H1 (cell line): Measurements from ENCODE around the gene C22orf42. TPM values are rescaled to one million over a fixed set of nuclear protein-coding genes. Genes with fewer than 3 reads are reported as not detected.

Experiments used
- CTCF ChIA-PET: fragments of 300-600 bp; sonication (Branson Sonifier 250); formaldehyde crosslinking; loops from one replicate; lab custom pipeline; 2021; ENCODE audit not compliant: partially characterized antibody; lab: Charles Lee
- POLR2A ChIA-PET: fragments of 300-600 bp; sonication (Branson Sonifier 250); formaldehyde crosslinking; loops from one replicate; lab custom pipeline; 2021; ENCODE audit warnings: inconsistent platforms; ENCODE audit not compliant: partially characterized antibody; lab: Charles Lee
- DNase-seq, 2 experiments: peaks; one replicate each; pipeline versions ENCODE4 v3.0.0 to v3.0.0-alpha.2; 2010 to 2022; ENCODE audit warnings: low spot score in 2 of 2, low read depth in 1 of 2, mixed read lengths in 1 of 2
- FAIRE-seq: peaks from 2 replicates; lab custom pipeline; 2011; peaks lifted over from hg19 to GRCh38; lab: Jason Lieb, UNC
- H2AFZ ChIP-seq: 2 replicates; pipeline ENCODE4 v1.8.1; 2012; ENCODE audit warnings: low read length, inconsistent platforms
- H2AK5ac ChIP-seq: 2 replicates; pipeline ENCODE4 v1.6.1; 2013; ENCODE audit warnings: low read depth, low read length
- H2BK120ac ChIP-seq: replicated peaks from 2 replicates; pipeline ENCODE3; 2013; ENCODE audit warnings: low read depth, low read length, inconsistent platforms
- H2BK12ac ChIP-seq: 2 replicates; pipeline ENCODE4 v1.6.1; 2013; ENCODE audit warnings: low read depth, low read length
- H2BK15ac ChIP-seq: 2 replicates; pipeline ENCODE4 v1.6.1; 2013; ENCODE audit warnings: low read length
- H2BK20ac ChIP-seq: 2 replicates; pipeline ENCODE4 v1.6.1; 2013; ENCODE audit warnings: low read length
- H2BK5ac ChIP-seq: 2 replicates; pipeline ENCODE4 v1.6.1; 2013; ENCODE audit warnings: low read depth, low read length
- H3K14ac ChIP-seq: 2 replicates; pipeline ENCODE4 v1.6.1; 2013; ENCODE audit warnings: inconsistent platforms; ENCODE audit not compliant: insufficient read length
- H3K18ac ChIP-seq: 2 replicates; pipeline ENCODE4 v1.6.1; 2013; ENCODE audit warnings: low read length; ENCODE audit errors: extremely low read depth
- H3K23ac ChIP-seq: 2 replicates; pipeline ENCODE4 v1.6.1; 2013; ENCODE audit warnings: inconsistent platforms; ENCODE audit not compliant: insufficient read length
- H3K23me2 ChIP-seq: 2 replicates; pipeline ENCODE4 v1.6.1; 2013; ENCODE audit warnings: low read depth, low read length
- H3K27ac ChIP-seq: 2 replicates; pipeline ENCODE4 v1.6.1; 2011; ENCODE audit warnings: low read depth, low read length, inconsistent platforms
- H3K27me3 ChIP-seq, 4 experiments: replicated peaks in 1 of 4; 1 replicate in 1 of 4; 2 replicates in 3 of 4; pipeline versions ENCODE4 v1.6.1 to v1.8.1; 2011 to 2013; ENCODE audit warnings: low read length in 3 of 4, mild to moderate bottlenecking in 3 of 4, inconsistent platforms in 2 of 4, mixed read lengths in 2 of 4, moderate library complexity in 1 of 4; ENCODE audit not compliant: control insufficient read depth in 3 of 4, insufficient read depth in 3 of 4; ENCODE audit errors: extremely low read depth in 1 of 4
- H3K36me3 ChIP-seq, 4 experiments: 2 replicates each; pipeline versions ENCODE4 v1.6.1 to v1.8.1; 2011 to 2013; ENCODE audit warnings: mild to moderate bottlenecking in 4 of 4, low read length in 3 of 4, moderate library complexity in 2 of 4, control low read depth in 1 of 4, inconsistent platforms in 1 of 4; ENCODE audit not compliant: insufficient read depth in 4 of 4, control insufficient read depth in 2 of 4
- H3K4ac ChIP-seq: replicated peaks from 2 replicates; pipeline ENCODE3; 2013; ENCODE audit warnings: low read length, low read depth, mixed read lengths, inconsistent platforms; ENCODE audit not compliant: insufficient read length
- H3K4me1 ChIP-seq, 4 experiments: replicated peaks in 1 of 4; 1 replicate in 1 of 4; 2 replicates in 3 of 4; pipeline versions ENCODE4 v1.6.1 to v1.8.1; 2011 to 2013; ENCODE audit warnings: low read length in 3 of 4, inconsistent platforms in 2 of 4, mixed read lengths in 1 of 4; ENCODE audit not compliant: insufficient read depth in 4 of 4, control insufficient read depth in 3 of 4
- H3K4me2 ChIP-seq, 2 experiments: 2 replicates each; pipeline versions ENCODE4 v1.6.1 to v1.8.1; 2011 to 2013; ENCODE audit warnings: low read depth in 2 of 2, low read length in 2 of 2, control low read depth in 1 of 2, inconsistent platforms in 1 of 2, mild to moderate bottlenecking in 1 of 2; ENCODE audit not compliant: insufficient read depth in 1 of 2
- H3K4me3 ChIP-seq, 4 experiments: fragments of 200-600, 300-600 bp in 1 of 4; sonication (generic), shearing (Covaris generic), sonication (Bioruptor Twin) in 1 of 4; 2 replicates each; pipeline versions ENCODE4 v1.5.1 to v1.8.1; 2011 to 2016; ENCODE audit warnings: low read length in 4 of 4, low read depth in 3 of 4, control low read depth in 2 of 4, inconsistent platforms in 2 of 4, mild to moderate bottlenecking in 2 of 4, mixed read lengths in 1 of 4, moderate library complexity in 1 of 4; ENCODE audit not compliant: insufficient read depth in 2 of 4; ENCODE audit errors: extremely low read depth in 1 of 4
- H3K56ac ChIP-seq: replicated peaks from 2 replicates; pipeline ENCODE3; 2013; ENCODE audit warnings: low read depth, mild to moderate bottlenecking, mixed read lengths, low read length, inconsistent platforms; ENCODE audit not compliant: insufficient read length
- H3K79me1 ChIP-seq: 2 replicates; pipeline ENCODE4 v1.6.1; 2013; ENCODE audit warnings: low read depth, low read length, control low read depth
- H3K79me2 ChIP-seq, 2 experiments: 2 replicates each; pipeline versions ENCODE4 v1.6.1 to v1.8.1; 2012 to 2013; ENCODE audit warnings: low read length in 2 of 2, mild to moderate bottlenecking in 2 of 2, inconsistent platforms in 1 of 2; ENCODE audit not compliant: insufficient read depth in 2 of 2, control insufficient read depth in 1 of 2
- H3K9ac ChIP-seq, 4 experiments: replicated peaks in 1 of 4; 1 replicate in 1 of 4; 2 replicates in 3 of 4; pipeline versions ENCODE4 v1.6.1 to v1.8.1; 2011 to 2013; ENCODE audit warnings: low read depth in 3 of 4, low read length in 3 of 4, control low read depth in 2 of 4, mild to moderate bottlenecking in 2 of 4, moderate library complexity in 2 of 4, inconsistent platforms in 1 of 4; ENCODE audit errors: extremely low read depth in 1 of 4
- H3K9me3 ChIP-seq, 2 experiments: 2 replicates each; pipeline versions ENCODE4 v1.6.1 to v1.8.1; 2012 to 2013; ENCODE audit warnings: mild to moderate bottlenecking in 2 of 2, moderate library complexity in 2 of 2, control low read depth in 1 of 2, inconsistent platforms in 1 of 2, low read depth in 1 of 2, low read length in 1 of 2, mixed read lengths in 1 of 2; ENCODE audit not compliant: insufficient read depth in 2 of 2
- H4K20me1 ChIP-seq, 2 experiments: replicated peaks in 1 of 2; 2 replicates each; pipeline versions ENCODE3 to v1.8.1; 2011 to 2013; ENCODE audit warnings: inconsistent platforms in 2 of 2, low read length in 2 of 2, mild to moderate bottlenecking in 1 of 2; ENCODE audit not compliant: insufficient read depth in 2 of 2, control insufficient read depth in 1 of 2
- H4K5ac ChIP-seq: 2 replicates; pipeline ENCODE4 v1.6.1; 2013; ENCODE audit warnings: low read length, low read depth, mixed read lengths, inconsistent platforms; ENCODE audit not compliant: insufficient read length
- H4K8ac ChIP-seq: 2 replicates; pipeline ENCODE4 v1.8.0; 2013; ENCODE audit warnings: mild to moderate bottlenecking, moderate library complexity, low read length, inconsistent platforms; ENCODE audit not compliant: insufficient read depth; ENCODE audit errors: extremely low read depth
- H4K91ac ChIP-seq: replicated peaks from 2 replicates; pipeline ENCODE3; 2013; ENCODE audit warnings: low read length, mixed read lengths, inconsistent platforms; ENCODE audit not compliant: insufficient read length
- CHD2 ChIP-seq: IDR thresholded peaks from 2 replicates; pipeline ENCODE4 v1.6.1; 2012; ENCODE audit warnings: low read length, improper control_type of control experiment
- EZH2 ChIP-seq: fragments of 200-600 bp; sonication (generic); IDR thresholded peaks from 2 replicates; pipeline ENCODE4 v1.7.1; 2012; ENCODE audit warnings: low read depth, mild to moderate bottlenecking, moderate library complexity, low read length, inconsistent platforms; ENCODE audit not compliant: severe bottlenecking
- GTF2F1 ChIP-seq: IDR thresholded peaks from 2 replicates; pipeline ENCODE4 v1.6.1; 2012; ENCODE audit warnings: low read depth, low read length, improper control_type of control experiment, borderline replicate concordance
- JUND ChIP-seq: IDR thresholded peaks from 2 replicates; pipeline ENCODE4 v1.6.1; 2011; ENCODE audit warnings: mild to moderate bottlenecking, improper control_type of control experiment, low read length
- KDM1A ChIP-seq: fragments of 200-600, 300-600 bp; sonication (generic); IDR thresholded peaks from 2 replicates; pipeline ENCODE4 v1.7.1; 2016; ENCODE audit warnings: mild to moderate bottlenecking, low read length, borderline replicate concordance
- KDM4A ChIP-seq: IDR thresholded peaks from one replicate; pipeline ENCODE4 v1.7.1; 2012; ENCODE audit warnings: low read depth, mild to moderate bottlenecking, moderate library complexity, low read length, inconsistent platforms; ENCODE audit not compliant: severe bottlenecking
- SRF ChIP-seq: IDR thresholded peaks from 2 replicates; pipeline ENCODE4 v1.6.1; 2011; ENCODE audit warnings: mild to moderate bottlenecking, low read depth, low read length, moderate library complexity
- SUZ12 ChIP-seq: fragments of 200-600 bp; sonication (generic); IDR thresholded peaks from 2 replicates; pipeline ENCODE4 v1.6.1; 2012; ENCODE audit warnings: mild to moderate bottlenecking, inconsistent platforms, low read length, moderate library complexity, mixed read lengths
- TEAD4 ChIP-seq: IDR thresholded peaks from 2 replicates; pipeline ENCODE4 v1.6.1; 2012; ENCODE audit warnings: low read depth, low read length, inconsistent platforms, mixed read lengths
- WGBS, 2 experiments: shearing (Covaris generic) in 1 of 2; methylation state at CpG; one replicate each; pipeline versions ENCODE4 v1.1.6 to v1.1.7; 2013 to 2015; ENCODE audit warnings: low lambda C conversion rate in 2 of 2, mixed read lengths in 2 of 2, inconsistent platforms in 1 of 2, low coverage in 1 of 2, missing lambda C conversion rate in 1 of 2; ENCODE audit not compliant: insufficient replicate concordance in 2 of 2, insufficient coverage in 1 of 2, insufficient read length in 1 of 2; ENCODE audit errors: extremely low coverage in 1 of 2, missing lambda C conversion rate in 1 of 2; 5-methylcytosine and 5-hydroxymethylcytosine counted together
- polyA plus RNA-seq, 7 experiments: library from polyadenylated mRNA; depleted of rRNA in 3 of 7; stranded (reverse) in 5 of 7; unstranded in 2 of 7; fragments of >200 nt in 5 of 7; fragments of 200-250 nt in 2 of 7; gene quantifications; 1 replicate in 5 of 7; 2 replicates in 1 of 7; 4 replicates in 1 of 7; pipeline versions ENCODE4 v1.2.1 to v1.2.3, GENCODE V29; 2011 to 2013; ENCODE audit warnings: missing spikeins in 2 of 7, mixed read lengths in 2 of 7
- total RNA-seq: library from RNA; stranded (reverse); fragmentation: NEBNext Ultra II Directional; extraction: Animal tissue kit (Norgen Biotek cat#: 25700); gene quantifications from 2 replicates; pipeline ENCODE4 v1.2.1, GENCODE V29; 2021

Gene C22orf42
- total and polyA plus RNA-seq, 2 of the 8 experiments (the other 6 are each of a cell fraction or from before 2014, with no cell fraction given): 0.50 TPM; not detected in 1

DNA sequence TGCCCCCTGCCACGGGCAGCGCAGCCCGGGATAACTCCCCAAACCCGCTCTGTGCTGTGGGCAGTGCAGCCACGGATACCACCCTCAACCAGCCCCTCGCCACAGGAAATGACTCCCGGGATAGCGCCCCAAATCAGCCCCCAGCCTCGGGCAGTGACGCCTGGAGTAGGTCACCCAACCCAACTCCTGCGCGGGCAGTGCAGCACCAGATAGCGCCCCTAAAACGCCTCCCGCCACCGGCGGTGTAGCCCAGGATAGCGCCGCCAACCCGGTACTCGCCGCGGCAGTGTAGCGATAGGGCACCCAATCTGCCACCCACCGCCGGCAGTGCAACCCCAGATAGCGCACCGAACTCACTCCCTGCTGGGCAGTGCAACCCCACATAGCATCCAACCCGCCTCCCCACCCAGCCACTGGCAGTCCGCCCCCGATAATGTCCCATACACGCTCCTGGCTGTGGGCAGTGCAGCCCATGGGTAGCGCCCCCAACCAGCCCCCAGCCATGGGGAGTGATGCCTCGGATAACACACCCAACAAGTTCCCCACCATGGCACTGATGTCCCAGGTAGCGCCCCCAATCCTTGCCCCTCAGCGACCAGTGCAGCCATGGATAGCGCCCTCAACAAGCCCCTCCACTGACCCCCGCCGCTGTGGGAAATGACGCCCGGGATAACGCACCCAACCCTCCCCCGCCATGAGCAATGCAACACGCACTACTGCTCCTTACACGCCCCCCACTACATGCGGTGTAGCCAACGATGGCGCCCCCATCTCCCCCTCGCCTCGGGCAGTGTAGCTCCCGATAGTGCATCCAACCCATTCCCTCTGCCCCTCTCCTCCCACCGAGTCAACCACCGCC, 44.3 kb upstream of the C22orf42 start:
- no peak overlapping the region for H3K4ac ChIP-seq
- no peak overlapping the region; a peak in 1 of 7 replicates for H3K9ac ChIP-seq
- 22% methylated on average over 44 of the region's 53 CpGs; no CpG with 5 or more reads in 1 of the 2 experiments for WGBS, 2 experiments
- no peak overlapping the region for H4K5ac ChIP-seq
- H4K91ac ChIP-seq: no peak overlapping the region
- no peaks in the 10 kb centered on the region for H3K9me3 ChIP-seq
- no peak overlapping the region for H3K27ac ChIP-seq
- no peak overlapping the region for H3K18ac ChIP-seq
- H3K36me3 ChIP-seq: no peaks in the 10 kb centered on the region
- TF ChIP-seq KDM1A (no peak), JUND (no peak), CHD2 (no peak), EZH2 (peak; percentile 87), SUZ12 (peak; percentile 93; the same call in 1 of the 2 replicates), KDM4A (no peak), SRF (no peak), GTF2F1 (no peak), TEAD4 (no peak)
- no peak overlapping the region for H2BK5ac ChIP-seq
- H2BK120ac ChIP-seq: no peak overlapping the region
- H3K4me1 ChIP-seq: peaks cover 0 to 32% (median 15%) of the 10 kb centered on the region in 4 experiments; a peak in 5 of 7 replicates
- H3K56ac ChIP-seq: no peak overlapping the region
- H3K27me3 ChIP-seq: peaks cover 19 to 50% (median 42%) of the 10 kb centered on the region in 4 experiments
- peak in 1 of 2 experiments; percentile 48 for DNase-seq
- H3K23ac ChIP-seq: no peak overlapping the region
- no peak overlapping the region for H2AFZ ChIP-seq
- no peak overlapping the region for H2BK20ac ChIP-seq
- CTCF ChIA-PET: interaction anchor here (0.7 to 1.0 kb wide), 3 partner anchors 198 to 705 kb away, joined by 3 read pairs; no protein-coding TSS in a partner anchor
- H3K14ac ChIP-seq: no peak overlapping the region
- POLR2A ChIA-PET: no interaction called here
- H4K20me1 ChIP-seq: peaks cover 0 to 4% of the 10 kb centered on the region in 2 experiments
- H4K8ac ChIP-seq: no peak overlapping the region
- no peak overlapping the region for H2AK5ac ChIP-seq
- peaks cover 20% of the 10 kb centered on the region for H3K23me2 ChIP-seq
- peak overlapping the region; percentile 41 to 61 (median 52); a peak in 7 of 8 replicates for H3K4me3 ChIP-seq
- H3K79me1 ChIP-seq: no peaks in the 10 kb centered on the region
- no peak for FAIRE-seq
- H3K4me2 ChIP-seq: peak overlapping the region; percentile 92 to 98
- H2BK15ac ChIP-seq: no peak overlapping the region
- no peaks in the 10 kb centered on the region for H3K79me2 ChIP-seq
- H2BK12ac ChIP-seq: 0 out of 2 replicates have a peak overlapping the region, but pooled peaks have one; percentile 9
